ENCODE measurements around the gene TNFAIP2.

GRCh38 chr14:103160321-103161053 lies 37.2 kb downstream of the TNFAIP2 start:
- TF ChIP-seq CTCF (IDR thresholded peaks at IDR 0.05; ENCODE audit: insufficient read depth, low read length, poor library complexity, severe bottlenecking): no peak
- TF ChIP-seq EZH2phosphoT487 (conservative IDR thresholded peaks at IDR 0.05; ENCODE audit: low read length): no peak

Data from SU-DHL-6 (cell line).